Karpas-422 (cell line): ENCODE results near the gene EXOSC6. TPM values are rescaled to one million over a fixed set of nuclear protein-coding genes. Genes with fewer than 3 reads are reported as not detected.
"Not testable (repeated sequence)": the region's sequence is repeated elsewhere in the genome, so short reads cannot be mapped to it uniquely, and the experiment has no call there.

Experiments used
- DNase-seq: peaks from one replicate; pipeline ENCODE4 v3.0.0-alpha.2; 2015
- H2AFZ ChIP-seq: fragments of 200-600 bp; sonication (generic); 2 replicates; pipeline ENCODE4 v1.6.1; 2014; ENCODE audit warnings: antibody characterized with exemption, low read length, mixed read lengths
- H3K27ac ChIP-seq: fragments of 200-600 bp; sonication (generic); 2 replicates; pipeline ENCODE4 v1.5.1; 2014; ENCODE audit warnings: mild to moderate bottlenecking, low read length, moderate library complexity
- H3K27me3 ChIP-seq: fragments of 200-600 bp; sonication (generic); 2 replicates; pipeline ENCODE4 v1.6.1; 2014; ENCODE audit warnings: low read length, mixed read lengths
- H3K36me3 ChIP-seq: fragments of 200-600 bp; sonication (generic); 2 replicates; pipeline ENCODE4 v1.6.1; 2014; ENCODE audit warnings: low read length, mixed read lengths; ENCODE audit not compliant: insufficient read depth
- H3K4me1 ChIP-seq: fragments of 200-600 bp; sonication (generic); 2 replicates; pipeline ENCODE4 v1.6.1; 2014; ENCODE audit warnings: mild to moderate bottlenecking, low read length, mixed read lengths
- H3K4me2 ChIP-seq: fragments of 200-600 bp; sonication (generic); 2 replicates; pipeline ENCODE4 v1.6.1; 2014; ENCODE audit warnings: low read length, low read depth, mild to moderate bottlenecking; ENCODE audit not compliant: poor library complexity, severe bottlenecking
- H3K4me3 ChIP-seq: fragments of 200-600 bp; sonication (generic); 2 replicates; pipeline ENCODE4 v1.5.1; 2014; ENCODE audit warnings: mild to moderate bottlenecking, antibody characterized with exemption, low read length, mixed read lengths
- H3K79me2 ChIP-seq: fragments of 200-600 bp; sonication (generic); 2 replicates; pipeline ENCODE4 v1.6.1; 2014; ENCODE audit warnings: mild to moderate bottlenecking, low read length, mixed read lengths
- H3K9ac ChIP-seq: fragments of 200-600 bp; sonication (generic); 2 replicates; pipeline ENCODE4 v1.6.0; 2014; ENCODE audit warnings: low read length
- H3K9me2 ChIP-seq: fragments of 200-600 bp; sonication (generic), shearing (Covaris generic); replicated peaks from 2 replicates; pipeline ENCODE4 v1.6.0; 2014; ENCODE audit warnings: mild to moderate bottlenecking, low read length, moderate library complexity; ENCODE audit not compliant: insufficient read depth
- H3K9me3 ChIP-seq: fragments of 300-700, 200-600 bp; sonication (generic); 2 replicates; pipeline ENCODE4 v1.6.1; 2014; ENCODE audit warnings: low read length, mixed read lengths
- H4K20me1 ChIP-seq: fragments of 200-600 bp; sonication (generic); 2 replicates; pipeline ENCODE4 v1.6.1; 2014; ENCODE audit warnings: mild to moderate bottlenecking, antibody characterized with exemption, low read length, low read depth; ENCODE audit not compliant: insufficient read depth
- total RNA-seq: library from RNA; depleted of rRNA; stranded (reverse); fragments of >200 nt; shearing (Covaris generic); gene quantifications from 2 replicates; pipeline ENCODE4 v1.2.3, GENCODE V29; 2014; ENCODE audit warnings: low replicate concordance

Gene EXOSC6
- total RNA-seq, 1 experiment from 2014 or later, result 29.0 TPM

DNA sequence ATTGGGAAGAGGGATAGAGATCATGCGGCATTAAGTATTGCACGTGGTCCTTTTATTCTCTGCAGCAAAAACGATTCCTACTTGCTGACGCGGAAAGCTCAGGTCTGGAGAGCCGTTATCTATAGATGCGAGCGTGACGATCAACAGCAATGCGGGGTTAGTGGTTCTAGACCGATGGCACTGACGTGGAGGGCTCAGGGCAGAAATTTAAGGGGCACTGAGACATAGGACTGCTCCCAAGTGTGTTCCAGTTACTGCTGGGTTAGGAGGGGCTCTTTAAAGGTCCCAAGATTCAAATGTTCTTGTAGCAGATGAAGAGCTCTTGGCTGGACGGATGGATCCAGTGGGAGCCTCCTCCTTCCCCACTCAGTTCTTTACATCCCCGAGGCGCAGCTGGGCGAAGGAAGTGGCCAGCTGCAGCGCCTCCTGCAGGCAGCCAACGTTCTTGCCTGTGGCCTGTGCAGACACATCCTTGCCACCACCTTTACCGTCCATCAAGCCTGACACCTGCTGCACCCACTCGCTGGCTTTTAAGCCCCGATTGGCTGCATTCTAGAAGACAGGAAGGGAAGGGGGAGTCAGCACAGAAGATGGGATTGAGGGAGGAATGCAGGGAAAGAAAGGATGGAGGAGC lies 732 bp upstream of the EXOSC6 start:
- Histone ChIP-seq H3K9me3 (no peaks in the 10 kb centered on the region), H3K4me1 (peaks cover 13% of the 10 kb centered on the region), H3K79me2 (peaks cover 30% of the 10 kb centered on the region), H3K36me3 (peaks cover 26% of the 10 kb centered on the region), H3K4me2 (peak overlapping the region; percentile 65), H3K9ac (no peak overlapping the region), H3K27me3 (no peaks in the 10 kb centered on the region), H4K20me1 (0 out of 2 replicates have a peak, but pooled peaks cover 3% of the 10 kb centered on the region), H2AFZ (no peak overlapping the region), H3K9me2 (no peaks in the 10 kb centered on the region), H3K4me3 (peak overlapping the region; percentile 98; the same call in 1 of the 2 replicates), H3K27ac (no peak overlapping the region)
- peak; percentile 65 for DNase-seq

DNA sequence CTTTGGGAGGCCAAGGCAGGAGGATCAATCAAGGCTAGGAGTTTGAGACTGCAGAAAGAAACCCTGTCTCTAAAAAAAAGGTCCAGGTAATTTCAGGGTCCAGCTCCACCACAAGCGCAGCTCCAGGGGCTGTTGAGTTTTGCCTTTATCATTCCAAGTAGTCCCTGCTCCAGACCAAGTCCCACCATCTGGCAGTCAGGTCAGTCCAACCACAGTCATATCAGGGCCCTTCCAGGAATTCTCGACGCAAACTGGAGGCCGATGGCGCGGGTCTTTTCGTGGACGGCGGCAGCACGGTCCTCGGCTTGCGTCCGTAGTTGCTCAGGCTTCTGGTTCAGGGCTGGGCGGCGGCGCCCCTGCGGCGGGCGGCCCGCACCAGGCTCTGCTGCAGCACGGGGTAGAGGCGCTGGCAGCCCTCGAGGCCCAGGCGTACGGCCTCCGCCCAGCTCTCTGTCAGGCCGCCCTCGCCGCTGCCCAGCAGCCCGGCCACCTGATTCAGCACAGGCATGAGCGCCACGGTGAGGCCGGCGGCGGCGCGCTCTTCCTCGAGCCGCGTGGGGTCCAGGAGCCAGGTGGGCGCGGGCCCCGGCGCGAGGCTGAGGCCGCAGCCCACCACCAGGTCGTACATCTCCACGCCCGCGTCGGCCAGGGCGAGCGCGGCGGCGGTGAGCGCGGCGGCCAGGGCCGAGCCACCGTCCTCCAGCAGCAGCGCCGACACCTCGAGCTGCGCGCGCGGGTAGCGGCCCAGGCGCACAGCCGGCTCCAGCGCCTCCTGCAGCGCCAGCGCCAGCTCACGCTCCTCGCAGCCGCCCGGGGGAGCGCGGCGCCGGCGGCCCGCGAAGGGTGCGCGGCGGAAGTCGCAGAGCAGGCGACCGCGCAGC lies 752 bp downstream of the EXOSC6 start:
- no peaks in the 10 kb centered on the region for H3K9me2 ChIP-seq
- H3K27ac ChIP-seq, result peak overlapping the region; percentile 50; the same call in 1 of the 2 replicates
- no peaks in the 10 kb centered on the region for H3K9me3 ChIP-seq
- peaks cover 30% of the 10 kb centered on the region for H3K79me2 ChIP-seq
- peak overlapping the region; percentile 98 for H3K4me3 ChIP-seq
- no peaks in the 10 kb centered on the region for H3K27me3 ChIP-seq
- H2AFZ ChIP-seq, result no peak overlapping the region
- H3K4me1 ChIP-seq, result peaks cover 13% of the 10 kb centered on the region
- peak; percentile 70 for DNase-seq
- H3K4me2 ChIP-seq, result peak overlapping the region; percentile 96
- H3K36me3 ChIP-seq, result peaks cover 20% of the 10 kb centered on the region
- H4K20me1 ChIP-seq, result 0 out of 2 replicates have a peak, but pooled peaks cover 3% of the 10 kb centered on the region
- peak overlapping the region; percentile 97 for H3K9ac ChIP-seq

DNA sequence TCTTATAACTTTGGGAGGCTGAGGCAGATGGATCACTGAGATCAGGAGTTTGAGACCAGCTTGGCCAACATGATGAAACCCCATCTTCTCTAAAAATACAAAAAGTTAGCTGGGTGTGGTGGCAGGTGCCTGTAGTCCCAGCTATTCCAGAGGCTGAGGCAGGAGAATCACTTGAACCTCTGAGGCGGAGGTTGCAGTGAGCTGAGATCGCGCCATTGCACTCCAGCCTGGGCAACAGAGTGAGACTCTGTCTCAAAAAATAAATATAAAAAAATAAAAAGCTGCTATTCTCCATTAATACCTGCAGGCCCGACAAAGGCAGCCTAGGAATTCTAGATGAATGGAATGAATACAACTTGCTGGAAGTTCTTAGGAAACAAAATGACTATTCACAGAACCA lies 2.0 kb downstream of the EXOSC6 start:
- not testable (repeated sequence) for H3K27me3 ChIP-seq, H3K27ac ChIP-seq, H4K20me1 ChIP-seq, H3K9me2 ChIP-seq, H3K9ac ChIP-seq, H3K9me3 ChIP-seq, H2AFZ ChIP-seq, DNase-seq
- Histone ChIP-seq H3K4me3 (0 out of 2 replicates have a peak overlapping the region, but pooled peaks have one; percentile 32), H3K36me3 (peaks cover 20% of the 10 kb centered on the region), H3K4me1 (peaks cover 13% of the 10 kb centered on the region), H3K79me2 (peaks cover 30% of the 10 kb centered on the region), H3K4me2 (peak overlapping the region; percentile 96)

DNA sequence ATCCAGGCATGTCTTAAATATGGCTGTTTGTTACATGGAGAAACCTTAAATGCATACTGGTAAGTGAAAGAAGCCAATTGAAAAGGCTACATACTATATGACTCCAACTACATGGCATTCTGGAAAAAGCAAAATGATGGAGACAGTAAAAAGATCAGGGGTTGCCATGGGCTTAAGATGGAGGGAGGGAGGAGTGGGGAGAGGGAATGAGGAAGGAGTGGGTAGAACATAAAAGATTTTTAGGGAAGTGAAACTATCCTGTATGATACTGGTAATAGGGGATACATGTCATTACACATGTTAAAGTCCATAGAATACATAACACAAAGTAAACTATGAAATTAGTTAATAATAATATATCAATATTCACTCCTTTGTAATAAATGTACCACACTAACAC lies 13.0 kb downstream of the EXOSC6 start:
- not testable (repeated sequence) for H3K4me2 ChIP-seq, H3K9me2 ChIP-seq, H4K20me1 ChIP-seq, H3K4me3 ChIP-seq, H2AFZ ChIP-seq, H3K9me3 ChIP-seq, H3K9ac ChIP-seq, H3K27ac ChIP-seq, H3K79me2 ChIP-seq, H3K27me3 ChIP-seq, H3K36me3 ChIP-seq, H3K4me1 ChIP-seq
- DNase-seq, result peak; percentile 53

DNA sequence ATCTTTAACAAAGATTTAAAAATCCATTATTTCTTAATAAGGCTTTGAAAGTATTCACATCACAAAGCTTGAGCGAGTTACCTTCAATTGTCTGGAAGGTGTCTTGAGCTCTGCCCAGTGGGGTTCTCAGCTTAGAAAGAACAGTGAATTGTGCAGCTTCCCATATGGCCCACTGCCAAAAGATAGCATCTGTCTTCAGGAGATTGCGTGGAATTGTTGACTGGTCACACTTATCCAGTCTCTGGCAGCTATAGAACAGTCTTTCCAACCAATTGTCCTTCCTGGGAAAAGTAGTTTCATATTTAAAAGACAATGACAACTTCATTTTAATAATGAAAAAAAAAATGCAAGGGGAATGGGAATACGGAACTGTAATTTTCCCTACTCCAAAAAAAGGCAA lies 19.9 kb downstream of the EXOSC6 start:
- H2AFZ ChIP-seq, result not testable (repeated sequence)

DNA sequence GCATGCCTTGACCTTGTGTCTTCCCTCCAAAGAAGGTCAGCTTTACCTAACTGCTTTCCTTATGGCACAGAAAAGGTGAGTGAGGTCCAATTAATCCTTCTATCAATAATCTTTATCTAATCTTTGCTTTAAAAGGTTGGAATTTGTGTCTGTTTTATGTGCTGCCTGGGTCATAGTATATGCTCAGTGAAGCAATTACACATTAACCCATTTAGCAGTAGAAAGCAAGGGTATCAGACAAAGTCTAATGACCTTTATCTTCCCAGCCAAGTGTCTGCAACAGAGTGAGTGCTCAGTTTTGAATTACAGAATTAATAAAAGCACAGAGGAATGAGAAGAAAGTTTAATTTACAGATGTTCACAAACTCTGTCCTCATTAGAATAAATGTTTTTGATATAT lies 25.7 kb downstream of the EXOSC6 start:
- not testable (repeated sequence) for H3K27ac ChIP-seq, H3K79me2 ChIP-seq, H3K4me3 ChIP-seq, H3K4me1 ChIP-seq, DNase-seq, H3K4me2 ChIP-seq, H3K9ac ChIP-seq, H4K20me1 ChIP-seq, H3K27me3 ChIP-seq, H2AFZ ChIP-seq, H3K9me2 ChIP-seq, H3K9me3 ChIP-seq, H3K36me3 ChIP-seq

More for the DNA sequence above, 19.9 kb downstream of the EXOSC6 start:
- H3K36me3 ChIP-seq, H3K79me2 ChIP-seq, H3K9ac ChIP-seq, H3K27ac ChIP-seq, H3K4me1 ChIP-seq, H3K27me3 ChIP-seq, DNase-seq, H3K9me3 ChIP-seq, H3K4me3 ChIP-seq, H3K4me2 ChIP-seq, H4K20me1 ChIP-seq, H3K9me2 ChIP-seq: not testable (repeated sequence)

DNA sequence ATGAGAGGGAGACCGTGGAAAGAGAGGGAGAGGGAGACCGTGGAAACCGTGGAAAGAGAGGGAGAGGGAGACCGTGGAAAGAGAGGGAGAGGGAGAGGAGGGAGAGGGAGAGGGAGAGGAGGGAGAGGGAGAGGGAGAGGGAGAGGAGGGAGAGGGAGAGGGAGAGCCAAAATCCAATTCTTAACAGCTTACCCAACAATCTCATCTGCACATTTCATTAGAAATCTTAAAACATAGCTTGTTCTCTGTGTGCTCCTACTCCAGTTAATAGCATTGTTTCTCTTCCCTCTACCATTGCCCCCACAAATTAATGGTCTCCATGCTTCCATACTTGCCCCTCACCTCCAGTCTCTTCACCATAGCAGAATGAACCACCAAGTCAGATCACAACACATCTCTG lies 26.3 kb downstream of the EXOSC6 start:
- not testable (repeated sequence) for H3K9me2 ChIP-seq, H4K20me1 ChIP-seq, H3K4me1 ChIP-seq, H3K27ac ChIP-seq, H3K9me3 ChIP-seq, H3K4me3 ChIP-seq, H2AFZ ChIP-seq, H3K36me3 ChIP-seq, H3K9ac ChIP-seq, H3K27me3 ChIP-seq, H3K79me2 ChIP-seq, DNase-seq, H3K4me2 ChIP-seq

DNA sequence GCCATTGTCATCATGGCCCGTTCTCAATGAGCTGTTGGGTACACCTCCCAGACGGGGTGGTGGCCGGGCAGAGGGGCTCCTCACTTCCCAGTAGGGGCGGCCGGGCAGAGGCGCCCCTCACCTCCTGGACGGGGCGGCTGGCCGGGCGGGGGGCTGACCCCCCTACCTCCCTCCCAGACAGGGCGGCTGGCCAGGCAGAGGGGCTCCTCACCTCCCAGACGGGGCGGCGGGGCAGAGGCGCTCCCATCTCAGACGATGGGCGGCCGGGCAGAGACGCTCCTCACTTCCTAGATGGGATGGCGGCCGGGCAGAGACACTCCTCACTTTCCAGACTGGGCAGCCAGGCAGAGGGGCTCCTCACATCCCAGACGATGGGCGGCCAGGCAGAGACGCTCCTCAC lies 27.1 kb downstream of the EXOSC6 start:
- not testable (repeated sequence) for H3K9ac ChIP-seq, H3K36me3 ChIP-seq

More for the DNA sequence above, 27.1 kb downstream of the EXOSC6 start:
- H3K27ac ChIP-seq, H3K4me2 ChIP-seq, DNase-seq, H4K20me1 ChIP-seq, H3K9me3 ChIP-seq, H3K4me1 ChIP-seq, H2AFZ ChIP-seq, H3K9me2 ChIP-seq, H3K4me3 ChIP-seq, H3K27me3 ChIP-seq, H3K79me2 ChIP-seq: not testable (repeated sequence)
